HG02938 (cell line): ENCODE results near the gene SYNGR3.
"Not testable (repeated sequence)": the region's sequence is repeated elsewhere in the genome, so short reads cannot be mapped to it uniquely, and the experiment has no call there.

ENCODE experiments used
- ATAC-seq: cut with Tn5 transposase; IDR thresholded peaks from one replicate; pipeline ENCODE4 v1.9.1; 2021; ENCODE audit warnings: mild to moderate bottlenecking, moderate library complexity; ENCODE audit not compliant: unreplicated experiment

The SYNGR3 gene

DNA sequence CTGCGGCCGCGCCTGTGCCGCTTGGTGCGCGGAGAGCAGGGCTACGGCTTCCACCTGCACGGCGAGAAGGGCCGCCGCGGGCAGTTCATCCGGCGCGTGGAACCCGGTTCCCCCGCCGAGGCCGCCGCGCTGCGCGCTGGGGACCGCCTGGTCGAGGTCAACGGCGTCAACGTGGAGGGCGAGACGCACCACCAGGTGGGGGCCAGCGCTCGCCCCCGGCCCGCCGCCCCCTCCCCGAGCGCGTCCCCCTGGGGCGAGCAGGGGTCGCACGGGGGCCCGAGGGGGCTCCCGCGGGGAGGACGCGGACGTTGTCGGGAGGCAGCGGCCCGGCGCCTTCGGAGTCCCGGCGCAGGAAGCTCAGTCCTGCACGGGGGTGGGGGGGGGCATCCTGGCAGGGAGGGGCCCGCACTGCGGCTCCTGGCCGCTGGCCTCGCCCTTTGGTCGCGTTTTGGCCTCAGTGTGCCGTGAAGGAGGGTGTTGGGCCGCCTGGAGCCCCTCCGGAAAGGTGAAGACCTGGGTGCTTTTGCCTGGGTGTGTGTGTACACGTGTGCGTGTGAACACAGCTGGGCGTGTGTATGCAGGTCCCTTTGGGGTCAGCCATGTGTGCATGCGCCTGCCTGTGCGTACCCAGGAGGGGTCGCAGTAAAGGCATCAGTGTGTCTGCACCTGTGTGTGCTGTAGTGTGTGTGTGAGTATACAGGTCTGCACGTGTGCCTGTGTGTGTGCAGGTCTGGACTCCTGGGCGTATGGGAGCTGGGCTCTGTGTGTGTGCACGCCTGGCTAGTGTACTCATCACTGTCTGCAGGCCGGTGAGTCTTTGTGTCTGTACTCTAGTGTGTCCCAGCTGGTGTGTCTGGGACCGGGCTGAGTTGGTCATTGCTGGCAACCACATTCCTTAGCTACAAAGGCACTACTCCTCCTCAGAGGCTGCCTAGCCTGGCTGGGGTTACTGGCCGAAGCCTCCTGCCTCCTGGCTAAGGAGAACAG lies 37.5 kb downstream of the SYNGR3 start:
- no peak for ATAC-seq

DNA sequence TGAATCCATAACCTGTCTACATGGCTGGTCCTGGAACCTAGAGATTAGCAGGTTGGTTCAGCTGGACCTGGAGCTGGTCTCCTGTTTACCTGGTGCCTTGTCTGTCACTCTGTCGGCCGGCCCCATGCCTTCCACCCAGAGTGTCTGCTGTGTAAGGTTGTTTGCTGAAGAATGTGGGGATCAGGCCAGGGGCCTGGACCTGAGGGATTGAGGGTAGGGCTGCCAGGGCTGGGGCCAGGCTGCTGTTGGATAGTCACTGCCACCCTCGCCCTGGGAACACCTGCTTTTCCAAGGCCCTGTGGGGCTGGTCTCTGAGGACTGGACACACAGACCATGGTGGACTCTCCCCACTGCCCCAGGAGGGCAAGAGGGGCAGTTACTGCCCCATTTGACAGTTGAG lies 38.4 kb downstream of the SYNGR3 start:
- no peak for ATAC-seq

DNA sequence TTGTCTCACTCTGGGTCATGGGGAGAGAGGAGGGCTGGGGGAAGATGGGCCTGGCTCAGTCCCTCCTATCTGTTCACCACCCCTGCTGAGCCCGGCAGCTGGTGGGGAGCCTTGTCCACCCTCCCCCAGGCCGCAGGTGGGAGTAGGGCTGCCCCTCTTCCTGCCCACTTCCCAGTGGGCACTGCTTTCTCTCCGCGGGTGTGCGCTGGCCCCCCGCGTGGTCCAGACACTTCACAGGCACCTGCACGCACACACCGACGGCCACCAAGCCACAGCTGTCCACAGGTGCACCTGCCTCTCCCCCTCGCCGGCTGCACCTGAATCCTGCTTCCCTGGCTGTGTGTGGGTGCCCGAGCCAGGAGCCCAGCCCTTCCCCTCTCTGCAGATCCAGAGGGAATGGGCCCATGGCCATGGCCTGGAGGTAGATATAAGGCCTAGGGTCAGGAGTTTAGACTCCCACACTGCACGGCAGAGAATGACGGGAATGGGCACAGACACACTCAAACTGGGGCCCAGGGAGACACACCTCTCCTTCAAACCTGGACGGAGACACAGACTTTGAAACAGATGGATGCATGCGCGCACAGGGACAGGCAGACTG lies 39.0 kb downstream of the SYNGR3 start:
- no peak for ATAC-seq

DNA sequence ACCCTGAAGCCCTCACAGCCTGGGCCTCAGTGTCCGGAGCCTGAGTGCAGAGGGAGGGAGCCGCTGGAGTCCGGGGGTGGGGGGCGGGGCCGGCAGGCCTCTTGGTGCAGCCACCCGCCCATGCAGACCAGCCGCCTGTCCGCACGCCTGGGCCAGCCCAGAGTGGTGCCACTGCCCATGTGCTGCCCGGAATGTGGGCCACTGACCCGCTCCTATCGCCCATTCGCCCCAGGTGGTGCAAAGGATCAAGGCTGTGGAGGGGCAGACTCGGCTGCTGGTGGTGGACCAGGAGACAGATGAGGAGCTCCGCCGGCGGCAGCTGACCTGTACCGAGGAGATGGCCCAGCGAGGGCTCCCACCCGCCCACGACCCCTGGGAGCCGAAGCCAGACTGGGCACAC lies 39.6 kb downstream of the SYNGR3 start:
- ATAC-seq: no peak

DNA sequence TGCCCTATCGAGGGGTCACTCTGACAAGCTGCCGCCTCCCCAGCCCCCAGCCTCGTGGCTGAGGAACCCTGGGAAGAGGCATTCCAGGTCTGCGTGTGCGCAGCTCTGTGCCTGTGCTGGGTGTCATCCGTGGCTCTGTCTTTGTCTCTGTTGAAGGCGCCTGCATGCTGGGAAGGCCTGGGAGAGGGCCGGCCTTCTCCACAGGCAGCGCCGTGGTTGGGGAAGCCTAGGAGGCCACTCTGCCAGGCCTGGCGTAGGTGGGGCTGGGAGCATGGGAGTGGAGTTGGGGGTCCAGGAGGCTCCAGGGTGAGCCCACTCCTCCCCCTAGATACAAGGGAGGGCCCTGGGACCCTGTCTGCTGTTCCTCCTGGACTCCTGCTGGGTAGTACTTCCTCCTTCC lies 40.3 kb downstream of the SYNGR3 start:
- ATAC-seq: no peak

DNA sequence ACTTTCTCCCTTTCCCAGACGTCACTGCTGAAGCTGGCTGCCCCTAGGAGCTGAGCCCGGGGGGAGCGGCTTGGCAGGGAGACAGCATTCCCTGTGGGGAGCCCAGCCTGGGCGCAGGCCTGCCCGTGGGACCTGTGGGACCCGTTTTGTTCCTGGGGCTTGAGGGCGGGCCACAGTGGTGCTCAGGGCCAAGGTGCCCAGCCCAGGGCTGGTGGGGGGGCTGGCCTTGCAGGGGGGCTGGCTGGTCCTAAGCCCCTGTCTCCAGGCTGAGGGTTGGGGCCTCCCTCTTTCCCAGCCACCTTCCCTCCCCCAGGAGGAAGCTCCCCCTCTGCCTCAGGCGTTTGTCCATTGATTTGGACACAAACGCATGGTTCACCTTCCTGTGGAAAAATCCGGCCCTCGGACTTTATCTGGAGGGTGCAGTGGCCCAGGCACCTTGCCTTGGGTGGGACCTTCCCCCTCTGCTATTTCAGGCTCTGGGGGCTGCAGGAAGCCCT lies 41.4 kb downstream of the SYNGR3 start:
- no peak for ATAC-seq

DNA sequence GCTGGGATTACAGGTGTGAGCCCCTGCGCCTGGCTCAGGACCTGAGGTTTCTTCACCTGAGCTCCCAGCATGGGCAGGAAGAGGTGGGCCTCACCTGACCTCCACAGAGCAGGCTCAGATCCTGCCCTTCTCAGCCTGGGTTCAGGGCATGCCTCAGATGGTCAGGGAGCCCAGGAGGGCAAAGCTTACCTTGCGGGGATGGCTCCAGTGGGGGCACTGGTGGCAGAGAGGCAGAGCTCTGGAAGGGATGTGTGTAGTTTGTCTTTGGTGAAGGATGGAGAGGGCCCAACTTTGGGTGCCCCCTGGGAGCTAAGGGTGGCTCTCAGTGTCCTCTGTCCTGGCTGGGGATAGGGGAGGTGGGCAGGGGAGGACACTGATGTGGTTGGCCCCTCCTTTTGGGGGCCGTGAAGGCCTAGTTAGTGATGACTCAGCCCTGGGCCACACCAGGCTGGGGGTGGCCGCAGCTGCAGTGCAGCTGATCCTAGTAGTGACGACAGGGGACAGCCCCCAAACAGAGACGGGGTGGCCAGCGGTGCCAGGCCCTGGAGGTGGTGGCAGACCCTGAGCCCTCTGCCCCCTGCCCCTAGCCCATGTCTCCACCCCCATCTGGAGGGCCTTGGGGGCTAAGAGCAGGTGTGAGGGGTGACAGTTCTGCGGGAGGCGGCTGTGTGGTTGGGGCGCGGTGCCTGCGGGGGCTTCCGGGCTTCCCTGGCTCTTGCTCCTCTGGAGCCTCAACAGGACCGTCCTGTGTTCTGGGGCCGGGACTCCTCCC lies 42.7 kb downstream of the SYNGR3 start:
- ATAC-seq: no peak

DNA sequence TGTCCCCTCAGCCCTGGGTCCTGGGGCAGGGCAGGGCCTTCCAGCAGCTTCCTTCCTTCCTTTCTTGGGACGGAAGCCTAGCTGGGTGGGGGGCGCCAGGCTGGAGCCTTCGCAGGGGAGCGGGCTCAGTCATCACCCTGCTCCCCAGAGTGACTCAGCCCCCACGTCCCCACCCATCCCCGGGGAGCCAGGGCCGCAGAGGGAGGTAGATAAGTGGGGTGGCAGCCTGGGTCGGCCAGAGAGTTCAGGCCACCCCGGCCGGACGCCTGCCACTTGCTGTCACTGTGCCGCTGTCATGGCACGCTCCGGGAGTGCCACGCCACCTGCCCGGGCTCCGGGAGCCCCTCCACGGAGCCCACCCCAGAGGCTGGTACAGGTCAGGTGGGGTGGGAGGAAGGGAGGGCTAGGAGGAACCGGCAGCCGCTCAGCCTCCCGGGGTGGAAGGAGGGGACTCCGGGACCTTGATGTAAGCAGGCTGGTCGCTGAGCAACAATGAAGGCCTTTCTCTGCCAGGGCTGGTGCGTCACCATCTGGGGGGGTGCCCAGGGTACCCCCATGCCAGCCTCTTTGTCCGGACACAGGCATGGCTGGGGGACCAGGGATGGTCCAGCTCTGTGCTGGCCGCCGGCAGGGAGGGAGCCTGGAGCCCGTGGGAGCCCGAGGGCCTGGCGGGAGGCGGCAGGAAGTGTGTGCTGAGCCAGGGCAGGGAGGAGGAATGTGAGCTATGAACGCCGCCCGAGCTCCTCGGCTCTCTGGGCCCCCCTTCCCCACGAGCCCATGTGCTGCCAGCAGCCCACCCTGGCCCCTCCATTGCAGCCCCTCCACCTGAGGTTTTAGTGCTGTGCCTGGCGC lies 43.5 kb downstream of the SYNGR3 start:
- ATAC-seq: no peak

DNA sequence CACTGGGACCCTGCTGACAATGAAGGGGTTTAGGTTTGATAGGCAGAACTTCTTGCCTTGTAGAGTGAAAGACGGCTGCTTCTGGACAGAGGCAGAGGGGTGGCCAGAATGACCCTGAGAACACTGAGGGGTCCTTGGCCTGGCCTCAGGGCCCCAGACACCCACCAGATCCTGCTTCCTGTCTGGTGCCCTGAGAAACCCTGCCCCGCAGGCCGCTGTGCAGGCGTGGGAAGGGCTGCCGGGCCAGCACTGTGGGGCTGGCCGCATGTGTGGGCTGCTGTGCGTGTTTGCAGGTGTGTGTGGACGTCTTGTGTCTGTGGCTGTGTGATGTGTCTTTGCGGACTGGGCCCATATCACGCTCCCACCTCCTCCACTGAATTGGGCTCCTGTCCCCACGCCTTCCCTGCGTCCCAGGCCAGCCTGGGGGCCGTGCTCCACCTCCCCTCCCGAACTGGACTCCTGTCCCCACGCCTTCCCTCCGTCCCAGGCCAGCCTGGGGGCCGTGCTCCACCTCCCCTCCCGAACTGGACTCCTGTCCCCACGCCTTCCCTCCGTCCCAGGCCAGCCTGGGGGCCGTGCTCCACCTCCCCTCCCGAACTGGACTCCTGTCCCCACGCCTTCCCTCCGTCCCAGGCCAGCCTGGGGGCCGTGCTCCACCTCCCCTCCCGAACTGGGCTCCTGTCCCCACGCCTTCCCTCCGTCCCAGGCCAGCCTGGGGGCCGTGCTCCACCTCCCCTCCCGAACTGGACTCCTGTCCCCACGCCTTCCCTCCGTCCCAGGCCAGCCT lies 44.3 kb downstream of the SYNGR3 start:
- ATAC-seq: not testable (repeated sequence)

DNA sequence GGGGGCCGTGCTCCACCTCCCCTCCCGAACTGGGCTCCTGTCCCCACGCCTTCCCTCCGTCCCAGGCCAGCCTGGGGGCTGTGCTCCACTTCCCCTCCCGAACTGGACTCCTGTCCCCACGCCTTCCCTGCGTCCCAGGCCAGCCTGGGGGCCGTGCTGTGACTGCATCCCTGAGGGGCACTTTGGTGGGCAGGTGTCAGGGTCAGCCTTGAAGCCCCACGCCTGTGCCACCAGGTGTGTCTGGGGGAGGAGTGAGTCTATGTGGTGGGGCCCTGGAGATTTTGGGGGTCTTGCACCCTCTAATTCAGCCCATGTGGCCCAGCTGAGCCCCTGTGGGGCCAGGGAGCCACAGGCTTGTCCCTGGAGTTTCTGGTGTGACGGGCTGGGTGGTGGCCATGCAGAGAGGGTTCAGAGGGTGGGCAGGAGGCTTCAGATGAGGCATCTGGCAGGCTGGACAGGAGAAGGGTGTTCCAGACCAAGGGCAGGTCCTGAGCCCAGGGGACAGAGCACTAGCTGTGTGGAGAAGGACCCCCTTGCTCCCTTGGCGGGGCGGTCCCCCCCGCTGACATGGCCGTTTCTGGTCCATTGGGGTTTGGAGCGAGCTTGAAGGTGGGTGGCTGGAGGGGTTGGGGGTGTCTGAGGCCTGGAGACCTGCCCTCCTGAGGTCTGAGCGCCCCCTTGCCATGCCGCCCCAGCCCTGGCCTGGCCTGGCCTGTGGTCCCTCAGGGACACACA lies 45.1 kb downstream of the SYNGR3 start:
- ATAC-seq: no peak

DNA sequence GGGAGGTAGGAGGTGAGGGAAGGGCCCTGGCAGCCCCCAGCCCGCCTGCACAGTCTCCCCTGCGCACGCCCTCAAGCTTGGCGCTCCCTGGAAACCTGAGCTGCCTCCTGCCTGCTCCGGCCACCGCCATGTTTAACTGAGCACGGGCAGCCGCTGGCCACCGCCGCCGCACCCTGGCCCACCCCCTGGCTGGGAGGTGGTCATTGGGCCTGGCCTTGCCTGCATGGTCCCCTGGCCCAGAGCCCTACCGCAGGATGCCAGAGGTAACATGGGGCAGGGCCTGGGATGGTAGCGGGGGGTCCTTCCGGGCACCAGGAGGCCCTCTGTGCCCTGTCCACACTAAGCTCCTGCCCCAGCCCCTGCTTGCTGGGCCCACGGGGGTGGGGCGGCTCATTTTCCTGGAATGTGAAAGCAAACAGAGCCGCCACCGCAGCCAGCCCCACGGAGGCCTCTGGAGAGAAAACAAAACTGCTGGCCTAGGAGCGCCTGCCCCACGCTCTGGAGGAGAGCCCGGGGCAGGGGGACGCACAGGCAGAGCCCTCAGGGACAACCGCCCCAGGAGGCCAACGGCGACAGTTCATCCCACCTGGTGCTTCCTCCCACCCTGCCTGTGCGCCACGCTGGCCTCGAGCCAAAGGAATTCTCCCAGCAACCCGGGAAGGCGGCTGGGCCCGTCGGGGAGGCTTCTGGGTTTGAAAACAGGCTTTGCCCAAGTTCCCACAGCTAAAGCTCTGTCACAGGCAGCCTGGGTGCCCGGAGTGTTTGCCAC lies 45.8 kb downstream of the SYNGR3 start:
- no peak for ATAC-seq

DNA sequence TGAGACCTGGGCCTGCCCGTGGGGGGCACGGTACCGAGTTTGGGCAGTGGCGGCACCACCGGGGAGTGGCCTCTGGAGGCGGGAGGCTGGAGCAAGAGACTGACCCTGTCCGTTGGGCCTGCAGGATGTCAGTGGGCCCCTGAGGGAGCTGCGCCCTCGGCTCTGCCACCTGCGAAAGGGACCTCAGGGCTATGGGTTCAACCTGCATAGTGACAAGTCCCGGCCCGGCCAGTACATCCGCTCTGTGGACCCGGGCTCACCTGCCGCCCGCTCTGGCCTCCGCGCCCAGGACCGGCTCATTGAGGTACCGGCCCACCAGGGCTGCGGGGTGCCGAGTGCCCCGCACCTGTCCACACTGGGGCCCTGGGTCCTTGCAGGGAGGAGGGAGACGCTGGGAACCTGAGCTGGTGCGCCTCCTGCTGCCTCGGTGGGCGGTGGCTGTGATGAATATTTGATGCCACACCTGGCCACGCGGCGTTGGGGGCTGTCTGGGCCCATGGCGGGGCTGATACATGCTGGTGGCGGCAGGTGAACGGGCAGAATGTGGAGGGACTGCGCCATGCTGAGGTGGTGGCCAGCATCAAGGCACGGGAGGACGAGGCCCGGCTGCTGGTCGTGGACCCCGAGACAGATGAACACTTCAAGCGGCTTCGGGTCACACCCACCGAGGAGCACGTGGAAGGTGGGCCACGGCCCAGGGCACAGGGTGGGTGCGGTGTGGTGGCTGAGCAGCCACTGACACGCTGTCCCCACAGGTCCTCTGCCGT lies 46.6 kb downstream of the SYNGR3 start:
- no peak for ATAC-seq

DNA sequence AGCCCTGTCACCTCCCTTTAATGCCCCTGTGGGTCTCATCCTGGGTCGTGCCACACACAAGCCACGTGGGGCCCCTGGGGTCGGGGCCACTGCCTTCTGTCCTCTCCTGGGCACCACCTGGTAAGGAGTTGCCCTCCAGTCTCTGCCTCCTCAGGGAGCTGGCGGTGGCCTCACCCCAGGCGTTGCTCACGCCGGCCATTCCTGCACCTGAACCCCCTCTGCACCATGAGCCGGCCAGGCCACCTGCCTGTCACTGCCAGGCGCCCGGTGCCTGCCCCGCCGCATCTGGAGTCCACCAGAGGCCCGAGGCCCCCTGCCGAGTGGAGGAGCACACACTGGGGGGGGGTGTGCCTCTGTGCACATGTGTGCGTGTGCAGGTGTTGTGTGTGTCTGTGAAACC lies 47.3 kb downstream of the SYNGR3 start:
- no peak for ATAC-seq

DNA sequence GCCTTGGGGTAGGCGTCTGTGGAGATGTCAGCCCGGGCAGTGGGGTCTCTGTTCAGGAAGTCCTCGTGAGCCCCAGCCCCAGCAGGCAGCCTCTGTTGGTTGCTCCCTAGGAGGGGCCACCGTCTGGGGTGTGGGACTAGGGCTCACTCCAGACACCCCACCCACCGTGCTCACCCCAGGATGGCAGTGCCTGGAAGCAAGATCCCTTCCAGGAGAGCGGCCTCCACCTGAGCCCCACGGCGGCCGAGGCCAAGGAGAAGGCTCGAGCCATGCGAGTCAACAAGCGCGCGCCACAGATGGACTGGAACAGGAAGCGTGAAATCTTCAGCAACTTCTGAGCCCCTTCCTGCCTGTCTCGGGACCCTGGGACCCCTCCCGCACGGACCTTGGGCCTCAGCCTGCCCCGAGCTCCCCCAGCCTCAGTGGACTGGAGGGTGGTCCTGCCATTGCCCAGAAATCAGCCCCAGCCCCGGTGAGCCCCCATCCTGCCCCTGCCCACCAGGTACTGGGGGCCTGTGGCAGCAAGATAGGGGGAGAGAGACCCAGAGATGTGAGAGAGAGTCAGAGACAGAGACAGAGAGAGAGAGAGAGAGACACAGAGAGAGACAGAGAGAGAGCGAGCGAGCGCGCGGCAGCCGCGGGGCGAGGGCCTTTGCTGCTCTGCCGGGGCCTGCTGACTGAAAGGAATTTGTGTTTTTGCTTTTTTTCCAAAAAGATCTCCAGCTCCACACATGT lies 48.0 kb downstream of the SYNGR3 start:
- no peak for ATAC-seq

DNA sequence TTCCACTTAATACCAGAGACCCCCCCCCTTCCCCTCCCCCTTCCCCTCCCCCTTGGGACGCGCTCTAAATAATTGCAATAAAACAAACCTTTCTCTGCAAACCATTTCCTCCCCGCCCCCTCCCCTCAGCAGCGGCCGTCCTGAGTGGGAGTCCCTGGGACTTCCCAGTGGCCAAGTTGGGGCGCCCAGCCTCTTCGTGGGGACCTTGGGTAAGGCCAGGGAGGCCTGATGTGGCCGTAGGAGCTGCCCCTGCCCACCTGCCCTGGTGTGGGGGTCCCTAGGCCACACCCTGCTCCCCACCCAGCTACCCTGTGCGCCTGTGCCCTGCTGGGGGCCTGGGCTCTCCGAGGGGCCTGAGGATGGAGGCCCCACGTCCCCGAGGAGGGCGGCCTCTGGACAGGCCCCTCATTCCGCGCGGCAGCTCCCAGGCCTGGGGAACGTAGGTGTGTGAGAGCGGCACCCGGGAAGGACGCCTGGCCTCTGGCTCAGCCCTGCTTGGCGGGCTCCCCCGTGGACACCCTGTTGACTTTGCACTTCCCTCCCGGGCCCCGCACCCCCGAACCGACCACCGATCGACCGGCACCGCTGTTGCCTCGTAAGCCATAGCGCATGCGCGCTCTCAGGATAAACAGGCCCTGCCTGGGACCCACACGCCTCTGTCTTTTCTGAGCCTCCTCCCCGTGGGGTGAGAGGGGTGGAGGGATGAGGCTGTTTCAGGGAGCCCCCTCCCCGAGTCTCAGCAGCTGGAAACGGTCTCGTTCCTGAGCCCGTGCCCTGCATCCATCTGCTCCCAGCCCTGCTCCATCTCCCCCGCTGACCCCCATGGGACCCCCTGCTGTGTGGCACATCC lies 48.8 kb downstream of the SYNGR3 start:
- ATAC-seq: no peak
